Islet precursor cell (in vitro differentiated cells): Measurements from ENCODE around the gene ZNF138.
"Not testable (repeated sequence)": the region's sequence is repeated elsewhere in the genome, so short reads cannot be mapped to it uniquely, and the experiment has no call there.

ENCODE experiments used
- DNase-seq: peaks from one replicate; pipeline ENCODE4 v3.0.0-alpha.2; 2018

Gene ZNF138

DNA sequence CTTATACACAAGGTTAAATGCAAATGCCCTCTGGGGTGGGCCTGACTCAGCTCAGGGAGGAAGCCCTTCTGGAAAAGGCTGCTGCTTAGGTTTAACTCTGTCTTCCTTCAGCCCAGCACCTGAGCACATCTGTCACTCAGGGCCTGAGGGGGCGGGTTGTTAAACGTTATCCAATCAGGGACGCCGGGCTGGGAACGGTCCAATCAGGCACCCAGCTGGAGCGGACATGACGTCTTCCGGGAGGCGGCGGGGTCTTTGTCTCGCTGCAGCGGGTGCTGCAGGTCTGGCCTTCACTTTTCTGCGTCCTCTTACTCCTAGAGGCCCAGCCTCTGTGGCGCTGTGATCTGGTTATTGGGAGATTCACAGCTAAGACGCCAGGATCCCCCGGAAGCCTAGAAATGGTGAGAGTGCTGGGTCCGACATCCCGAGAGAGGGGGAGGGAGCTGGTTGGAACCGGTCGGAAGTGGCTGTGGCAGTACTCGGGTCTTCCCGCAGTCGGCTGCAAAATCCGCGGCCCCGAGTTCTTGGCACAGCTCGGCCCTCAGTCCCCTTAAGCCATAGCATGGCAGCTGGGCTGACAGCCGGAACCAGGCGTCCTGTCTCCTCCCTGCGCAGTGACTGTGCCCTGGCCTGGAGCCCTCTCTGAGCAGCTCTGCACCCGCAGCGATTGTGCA, at the start of gene ZNF138:
Gene ZNF138 (plus strand): TSS at position 258 of the 674 bp plus-strand sequence. CDS start 141 bp downstream, at position 399.
- peak; percentile 95 for DNase-seq

DNA sequence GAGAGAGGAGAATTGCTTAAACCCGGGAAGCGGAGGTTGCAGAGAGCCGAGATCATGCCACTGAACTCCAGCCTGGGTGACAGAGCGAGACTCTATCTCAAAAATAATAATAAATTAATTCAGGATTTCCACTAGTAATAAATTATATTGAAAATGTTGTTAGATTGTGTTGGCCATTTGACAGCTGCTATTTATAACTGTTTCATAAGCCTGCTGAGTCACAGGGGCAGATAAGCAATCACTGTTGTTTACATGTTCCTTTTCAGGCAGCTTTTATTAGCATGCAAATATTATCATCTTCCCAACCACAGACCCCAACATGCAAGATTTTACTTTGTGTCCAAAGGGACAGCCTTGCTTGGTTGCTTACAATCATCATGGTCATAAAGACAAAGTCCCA, 49.5 kb upstream of the ZNF138 start:
- DNase-seq, result no peak

DNA sequence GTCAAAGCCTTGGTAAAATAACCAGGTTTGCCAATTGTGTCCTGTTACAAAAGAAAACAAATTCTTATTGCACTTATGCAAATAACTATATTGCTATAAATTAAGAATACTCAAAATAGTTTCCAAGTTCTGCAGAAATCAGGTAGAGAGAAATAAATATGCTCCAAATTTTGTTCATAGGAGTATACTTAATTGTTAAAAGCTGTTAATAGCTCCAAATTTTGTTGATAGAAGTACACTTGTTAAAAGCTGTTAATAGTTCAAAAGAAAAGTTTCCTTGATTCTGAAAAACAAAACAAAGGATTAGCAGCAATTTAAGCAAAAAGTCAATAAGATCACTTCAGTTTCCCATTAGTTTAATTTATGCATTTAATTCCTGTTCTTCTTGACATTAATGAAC, 46.4 kb upstream of the ZNF138 start:
- DNase-seq, result no peak

DNA sequence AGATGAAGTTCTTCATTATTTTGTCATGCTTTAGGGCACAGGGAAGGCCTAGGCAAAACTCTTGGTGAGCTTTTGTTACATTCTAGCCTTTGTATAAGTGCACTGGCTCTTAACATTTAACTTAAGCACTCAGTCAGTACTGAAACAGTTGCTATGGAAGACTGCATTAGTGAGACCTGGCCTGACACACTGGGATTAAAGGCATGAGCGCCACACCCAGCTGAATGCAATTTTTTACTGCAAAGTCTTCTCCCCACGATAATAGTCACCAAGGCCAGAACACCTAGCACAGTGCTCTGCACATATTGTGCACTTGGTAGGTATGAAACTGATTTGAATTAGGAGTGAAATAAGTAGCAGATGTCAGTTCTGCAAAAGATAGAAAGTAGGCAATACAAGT, 41.2 kb upstream of the ZNF138 start:
- DNase-seq, result no peak

DNA sequence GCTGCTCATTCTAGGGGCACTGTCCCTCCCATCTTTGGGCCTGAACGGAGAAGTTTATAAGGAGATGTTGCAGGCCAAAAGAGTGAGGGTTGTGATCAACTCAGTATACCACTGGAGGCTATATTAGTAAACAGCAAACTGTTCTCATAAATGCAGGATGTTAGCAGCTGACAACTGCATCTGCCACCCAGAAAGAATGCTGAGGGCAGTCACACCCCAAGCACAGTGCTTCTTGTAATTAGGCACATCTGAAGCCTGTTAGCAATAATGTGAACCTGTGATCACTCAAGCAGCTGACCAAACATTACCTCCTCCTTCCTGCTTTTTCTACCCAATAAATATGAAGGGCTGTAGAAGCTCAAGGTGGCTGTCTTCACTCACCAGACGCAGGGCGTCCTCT, 38.4 kb upstream of the ZNF138 start:
- no peak for DNase-seq

DNA sequence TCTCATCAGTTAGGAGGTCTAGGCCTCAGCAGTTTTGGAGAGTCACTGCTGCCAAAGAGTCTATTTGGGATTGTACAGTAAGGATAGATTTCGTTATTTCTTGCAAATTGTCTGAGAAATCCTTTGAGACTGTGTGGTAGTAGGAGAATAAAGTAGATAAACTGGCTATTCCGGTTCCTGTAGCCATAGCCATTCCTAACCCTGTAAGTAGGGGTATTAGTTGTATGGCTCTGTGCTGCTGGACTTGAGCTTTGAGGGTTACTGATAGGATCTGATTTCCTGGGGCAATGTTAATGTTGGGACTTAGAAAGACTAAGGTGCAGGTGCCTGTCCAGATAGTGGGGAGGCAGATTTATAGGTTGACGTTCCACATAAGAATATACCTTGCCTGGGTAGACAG, 36.1 kb upstream of the ZNF138 start:
- DNase-seq, result no peak

DNA sequence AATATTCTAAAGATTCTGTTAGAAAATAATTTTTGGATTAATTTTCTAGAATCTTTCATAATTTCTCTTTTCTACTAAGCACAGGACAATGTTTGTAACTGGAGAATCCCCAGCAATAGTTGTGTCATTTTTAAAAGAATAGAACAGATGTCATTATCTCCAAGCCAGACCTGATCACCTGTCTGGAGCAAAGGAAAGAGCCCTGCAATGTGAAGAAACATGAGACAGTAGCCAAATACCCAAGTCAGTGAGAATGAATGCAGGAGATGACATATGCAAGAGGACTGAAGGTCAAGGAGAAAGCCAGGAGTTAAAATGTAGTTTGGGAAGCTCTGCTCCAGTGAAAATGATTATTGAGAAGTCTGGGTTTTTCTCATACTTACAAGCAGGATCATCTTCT, 25.4 kb upstream of the ZNF138 start:
- DNase-seq, result no peak

DNA sequence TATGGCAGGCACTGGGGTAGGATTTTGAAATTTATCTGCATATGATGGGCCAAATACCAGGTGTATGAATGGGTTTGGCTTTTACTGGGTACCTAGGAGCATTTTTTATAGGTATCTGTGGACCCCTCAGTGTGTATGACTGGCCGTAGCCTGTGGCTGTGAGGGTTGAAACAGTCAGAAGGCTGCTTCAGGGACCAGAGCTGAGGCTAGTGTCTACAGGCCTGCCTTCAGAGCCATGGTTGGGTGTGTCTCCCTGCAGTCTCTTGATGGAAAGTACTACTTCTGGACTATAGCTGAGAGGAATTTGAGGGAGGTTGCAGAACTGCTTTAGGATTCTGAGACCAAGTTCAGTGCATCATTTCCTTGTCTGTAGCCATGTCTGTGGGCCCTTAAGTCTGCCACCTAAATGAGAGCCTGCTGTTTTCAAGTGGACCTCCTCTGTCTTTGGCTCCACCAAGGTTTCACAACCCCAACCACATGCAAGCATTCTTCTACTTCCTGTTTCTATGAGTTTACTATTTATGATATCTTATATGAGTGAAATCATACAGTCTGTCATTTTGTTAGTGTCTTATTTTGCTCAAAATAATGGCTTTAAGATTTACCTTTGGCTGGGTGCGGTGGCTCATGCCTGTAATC, 19.9 kb upstream of the ZNF138 start:
- DNase-seq, result no peak

DNA sequence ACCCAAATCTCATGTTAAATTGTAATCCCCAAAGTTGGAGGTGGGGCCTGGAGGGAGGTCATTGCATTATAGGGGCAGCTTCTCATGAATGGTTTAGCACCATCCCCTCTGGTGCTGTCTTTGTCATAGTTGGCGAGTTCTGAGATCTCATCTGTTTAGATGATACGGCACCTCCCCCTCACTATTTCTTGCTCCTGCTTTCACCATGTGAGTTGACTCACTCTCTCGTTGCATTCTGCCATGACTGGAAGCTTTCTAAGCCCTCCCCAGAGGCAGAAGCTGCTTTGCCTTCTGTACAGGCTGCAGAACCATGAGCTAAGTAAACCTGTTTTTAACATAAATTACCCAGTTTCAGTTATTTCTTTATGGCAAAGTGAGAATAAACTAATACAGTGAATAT, 18.9 kb upstream of the ZNF138 start:
- DNase-seq, result no peak

DNA sequence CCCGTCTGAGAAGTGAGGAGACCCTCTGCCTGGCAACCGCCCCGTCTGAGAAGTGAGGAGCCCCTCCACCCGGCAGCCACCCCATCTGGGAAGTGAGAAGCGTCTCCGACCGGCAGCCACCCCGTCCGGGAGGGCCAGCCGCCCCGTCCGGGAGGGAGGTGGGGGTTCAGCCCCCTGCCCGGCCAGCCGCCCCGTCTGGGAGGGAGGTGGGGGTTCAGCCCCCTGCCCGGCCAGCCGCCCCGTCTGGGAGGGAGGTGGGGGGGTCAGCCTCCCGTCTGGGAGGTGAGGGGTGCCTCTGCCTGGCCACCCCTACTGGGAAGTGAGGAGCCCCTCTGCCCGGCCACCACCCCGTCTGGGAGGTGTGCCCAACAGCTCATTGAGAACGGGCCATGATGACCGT, 9.4 kb upstream of the ZNF138 start:
- DNase-seq, result not testable (repeated sequence)

DNA sequence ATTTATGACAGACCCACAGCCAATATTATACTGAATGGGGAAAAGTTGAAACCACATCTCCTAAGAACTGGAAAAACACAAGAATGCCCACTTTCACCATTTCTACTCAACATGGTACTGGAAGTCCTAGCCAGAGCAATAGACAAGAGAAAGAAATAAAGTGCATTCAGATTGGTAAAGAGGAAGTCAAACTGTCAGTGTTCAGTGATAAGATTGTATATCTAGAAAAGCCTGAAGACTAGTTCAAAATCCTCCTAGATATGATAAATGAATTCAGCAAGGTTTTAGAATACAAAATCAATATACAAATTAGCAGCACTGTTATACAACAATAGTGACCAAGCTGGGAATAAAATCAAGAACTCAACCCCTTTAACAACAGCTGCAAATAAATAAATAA, 6.9 kb upstream of the ZNF138 start:
- no peak for DNase-seq

DNA sequence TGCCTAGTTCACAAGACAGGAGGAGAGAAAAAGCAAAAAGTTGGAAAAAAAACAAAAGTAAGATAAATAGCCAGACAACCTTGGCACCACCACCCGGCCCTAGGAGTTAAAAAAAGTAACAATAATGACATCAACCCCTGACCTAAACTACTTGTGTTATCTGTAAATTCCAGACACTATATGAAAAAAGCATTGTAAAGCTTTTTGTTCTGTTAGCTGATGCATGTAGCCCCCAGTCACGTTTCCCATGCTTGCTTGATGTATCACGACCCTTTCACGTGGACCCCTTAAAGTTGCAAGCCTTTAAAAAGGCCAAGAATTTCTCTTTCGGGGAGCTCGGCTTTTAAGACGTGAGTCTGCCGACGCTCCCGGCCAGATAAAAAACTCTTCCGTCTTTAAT, 5.0 kb upstream of the ZNF138 start:
- not testable (repeated sequence) for DNase-seq

DNA sequence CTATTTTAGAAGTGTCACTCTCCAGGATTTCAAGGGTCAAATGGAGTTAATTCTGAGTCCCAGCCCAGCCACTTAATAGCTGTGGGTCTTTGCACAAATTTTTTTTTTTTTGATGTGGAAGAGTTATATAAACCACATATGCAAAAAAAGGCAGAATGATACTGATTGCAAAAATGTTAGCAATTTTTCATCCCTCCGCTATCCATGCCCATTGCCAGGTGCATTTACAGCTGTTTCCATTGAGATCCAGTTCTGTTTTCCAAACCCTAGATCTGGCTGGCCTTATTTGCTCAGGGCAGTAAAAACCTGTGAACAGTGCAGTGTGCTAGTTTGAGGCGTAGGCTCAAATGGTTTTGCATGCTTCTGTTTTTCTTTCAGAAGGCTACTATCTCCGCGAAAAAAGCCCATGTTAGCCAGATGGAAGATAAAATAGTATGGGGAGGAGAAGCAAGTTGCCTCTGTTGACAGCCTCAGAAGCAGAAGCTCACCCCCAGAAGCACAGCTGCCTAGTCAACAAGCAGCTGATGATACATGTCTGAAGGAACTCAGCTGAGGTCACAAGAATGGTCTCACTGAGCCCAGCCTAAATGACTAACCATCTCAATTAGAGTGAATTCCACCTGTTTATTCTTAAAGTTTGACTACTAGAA, 997 bp upstream of the ZNF138 start:
- DNase-seq, result no peak

DNA sequence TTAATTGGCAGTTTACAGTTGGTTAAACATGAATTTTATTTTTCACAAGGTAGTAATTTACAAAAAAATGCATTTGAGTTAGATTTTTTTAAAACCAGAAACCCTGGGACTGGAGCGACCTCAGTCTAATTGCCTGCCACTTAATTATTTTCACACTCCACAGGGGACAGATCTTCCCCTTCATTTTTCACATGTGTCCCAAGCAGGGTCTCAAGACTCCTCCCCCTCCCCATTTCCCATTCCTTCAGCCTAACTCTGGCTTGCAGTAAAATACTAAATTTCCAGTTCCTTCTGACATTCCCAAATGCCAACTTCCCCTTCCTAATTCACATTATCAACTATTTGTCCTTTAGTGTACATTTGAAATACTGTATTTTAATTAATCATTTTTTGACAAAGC, 948 bp downstream of the ZNF138 start:
- no peak for DNase-seq

DNA sequence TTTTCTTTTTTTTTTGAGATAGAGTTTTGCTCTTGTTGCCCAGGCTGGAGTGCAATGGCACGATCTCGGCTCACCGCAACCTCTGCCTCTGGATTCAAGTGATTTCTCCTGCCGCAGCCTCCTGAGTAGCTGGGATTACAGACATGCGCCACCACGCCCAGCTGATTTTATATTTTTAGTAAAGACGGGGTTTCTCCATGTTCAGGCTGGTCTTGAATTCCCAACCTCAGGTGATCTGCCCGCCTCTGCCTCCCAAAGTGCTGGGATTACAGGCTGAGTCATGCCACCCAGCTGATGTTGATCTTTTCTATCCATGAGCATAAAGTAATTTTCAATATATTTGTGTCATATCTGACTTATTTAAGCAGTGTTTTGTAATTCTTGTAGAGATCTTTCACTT, 4.9 kb downstream of the ZNF138 start:
- DNase-seq, result not testable (repeated sequence)

DNA sequence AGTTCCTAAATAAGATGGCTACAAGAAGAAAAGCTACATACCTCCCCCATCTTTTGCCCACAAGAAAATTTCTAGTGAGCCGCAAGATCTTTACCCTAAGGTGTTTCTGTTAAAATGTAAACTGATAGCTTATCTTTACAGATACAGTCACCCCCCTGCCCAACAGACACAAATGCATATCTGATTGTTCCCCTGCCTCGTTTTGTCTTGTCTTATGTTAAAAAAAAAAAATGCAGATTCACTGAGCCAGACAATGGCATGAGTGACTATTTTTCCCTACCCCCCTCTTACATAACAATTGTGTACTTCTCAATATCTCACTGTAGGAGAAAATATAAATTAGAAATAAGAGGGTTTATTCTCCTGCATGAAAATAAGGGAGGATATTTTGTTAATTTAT, 8.5 kb downstream of the ZNF138 start:
- no peak for DNase-seq

DNA sequence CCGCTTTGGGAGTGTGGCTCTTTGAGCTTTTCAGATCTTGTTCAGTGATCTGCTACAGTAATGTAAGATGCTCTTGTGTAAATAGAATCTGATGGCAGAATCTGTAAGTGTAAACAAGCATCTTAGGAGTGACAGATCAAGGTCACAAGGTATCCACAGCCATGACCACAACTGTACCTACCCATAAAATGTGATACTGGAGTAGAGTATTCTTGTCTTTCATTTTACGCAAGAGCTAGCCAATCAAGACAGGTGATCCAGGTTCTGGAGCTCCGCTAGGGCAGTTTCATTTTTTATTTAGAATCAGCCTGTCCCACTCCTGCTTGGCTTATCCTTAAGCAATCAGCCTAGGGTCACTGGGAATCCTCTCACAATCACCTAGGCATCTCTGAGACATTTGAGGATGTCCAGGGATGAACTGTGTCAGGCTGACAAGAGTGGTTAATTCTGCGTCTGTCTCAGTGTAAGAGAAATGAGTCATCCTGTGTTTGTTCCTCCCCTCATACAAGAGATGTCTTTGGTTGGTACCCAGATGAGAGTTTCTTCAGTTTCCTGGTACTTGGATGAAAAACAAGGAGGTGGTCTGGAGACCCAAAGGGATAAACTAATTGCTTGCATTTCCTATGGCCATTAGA, 13.6 kb downstream of the ZNF138 start:
- no peak for DNase-seq

DNA sequence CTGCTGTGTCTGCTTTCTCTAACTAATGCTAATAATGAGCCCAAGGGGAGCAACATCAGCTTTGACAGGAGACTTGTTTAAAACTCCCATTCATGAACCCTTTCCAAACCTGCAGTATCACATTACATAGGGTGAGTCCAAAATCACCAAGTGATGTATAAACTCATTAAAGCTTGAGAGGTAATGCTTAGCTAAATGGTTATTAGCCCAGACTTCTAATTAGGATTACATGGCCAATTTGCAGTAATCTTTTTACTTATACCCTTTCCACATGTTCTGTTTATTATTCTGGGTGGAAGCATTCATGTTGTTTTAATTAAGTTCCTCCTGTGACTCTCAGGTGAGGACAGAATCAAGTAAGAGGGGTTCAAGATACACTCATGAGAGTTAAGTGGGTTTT, 17.5 kb downstream of the ZNF138 start:
- no peak for DNase-seq

DNA sequence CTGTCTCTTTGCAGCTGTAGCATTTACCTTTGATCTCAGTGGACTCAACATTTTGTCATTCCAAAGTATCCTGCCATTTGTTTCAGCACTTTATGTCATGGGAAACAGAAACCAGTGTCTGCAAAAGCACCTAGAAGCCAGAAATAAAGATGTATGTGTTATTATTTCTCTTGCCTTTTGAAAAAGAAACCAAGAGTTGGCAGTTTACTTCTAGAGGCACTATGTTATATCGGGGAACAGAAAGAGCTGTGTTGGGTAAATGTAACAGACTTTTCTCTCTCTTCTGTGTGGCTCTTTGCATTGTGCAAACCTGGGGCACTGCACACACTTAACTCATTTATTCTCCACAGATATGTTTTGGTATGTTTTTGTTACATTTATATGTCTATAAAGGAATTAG, 36.7 kb downstream of the ZNF138 start:
- DNase-seq, result no peak

DNA sequence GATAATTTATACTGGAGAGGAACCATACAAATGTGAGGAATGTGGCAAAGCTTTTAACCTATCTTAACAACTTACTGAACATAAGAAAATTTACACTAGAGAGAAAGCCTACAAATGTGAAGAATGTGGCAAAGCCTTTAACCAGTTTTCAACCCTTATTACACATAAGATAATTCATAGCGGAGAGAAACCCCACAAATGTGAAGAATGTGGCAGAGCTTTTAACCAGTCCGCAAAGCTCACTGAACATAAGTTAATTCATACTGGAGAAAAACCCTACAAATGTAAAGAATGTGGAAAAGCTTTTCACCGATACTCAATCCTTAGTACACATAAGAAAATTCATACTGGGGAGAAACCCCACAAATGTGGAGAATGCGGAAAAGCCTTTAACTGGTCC, 37.9 kb downstream of the ZNF138 start:
- no peak for DNase-seq

DNA sequence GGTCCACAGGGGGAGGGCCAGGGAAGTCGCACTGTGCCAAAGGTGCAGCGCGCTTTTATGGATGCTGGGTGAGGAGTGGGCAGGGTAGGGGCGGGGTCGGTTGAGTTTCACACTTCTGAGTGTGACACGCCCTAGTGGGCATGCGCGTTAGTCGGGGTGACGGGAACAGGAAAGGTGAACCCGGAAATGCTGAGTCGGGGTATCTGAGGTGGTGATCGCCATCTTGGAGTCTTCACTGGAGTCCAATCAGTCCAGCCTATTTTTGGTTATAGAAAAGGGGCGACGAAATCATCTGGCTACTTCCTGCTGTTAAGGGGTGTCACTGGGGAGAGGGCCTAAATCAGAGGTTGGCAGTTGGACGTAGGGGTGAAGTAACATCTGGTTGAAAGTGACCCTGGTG, 40.8 kb downstream of the ZNF138 start:
- DNase-seq, result no peak

DNA sequence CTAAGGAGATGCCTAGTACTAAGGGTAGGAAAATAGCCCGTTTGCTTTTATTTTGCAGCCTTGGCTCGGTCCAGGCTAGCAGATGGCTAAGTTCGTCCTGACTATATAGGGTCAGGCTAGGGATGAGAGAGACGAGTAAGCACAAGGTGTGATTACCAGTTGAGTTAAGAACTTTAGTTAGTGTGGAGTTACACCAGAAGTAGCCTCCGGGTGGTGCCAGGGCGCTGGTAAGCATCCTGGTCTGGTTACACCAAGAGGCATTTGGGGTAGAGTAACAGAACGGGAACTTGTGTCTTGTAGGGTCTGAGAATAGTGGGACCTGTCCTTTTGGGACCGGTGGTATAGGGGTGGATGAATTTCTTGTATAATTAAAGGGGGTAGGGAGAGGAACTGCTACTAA, 41.6 kb downstream of the ZNF138 start:
- not testable (repeated sequence) for DNase-seq

DNA sequence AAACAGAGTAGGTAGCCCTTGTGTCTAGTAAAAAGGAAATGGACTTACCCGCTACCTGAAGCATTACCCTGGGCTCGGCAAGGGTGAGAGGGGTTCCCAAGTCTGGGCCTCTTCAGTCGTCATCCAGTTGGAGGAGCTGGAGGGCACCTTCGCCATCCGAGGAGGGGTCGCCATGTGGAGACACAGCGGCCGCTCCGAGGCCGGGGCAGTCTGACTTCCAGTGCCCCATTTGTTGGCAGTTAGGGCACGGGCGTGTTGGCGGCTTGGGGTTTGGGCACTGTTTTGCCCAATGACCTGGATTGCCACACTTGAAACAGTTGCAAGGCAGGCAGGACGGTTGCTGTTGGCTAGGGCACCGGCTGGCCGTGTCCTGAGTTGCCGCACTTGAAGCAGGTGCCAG, 43.8 kb downstream of the ZNF138 start:
- not testable (repeated sequence) for DNase-seq

DNA sequence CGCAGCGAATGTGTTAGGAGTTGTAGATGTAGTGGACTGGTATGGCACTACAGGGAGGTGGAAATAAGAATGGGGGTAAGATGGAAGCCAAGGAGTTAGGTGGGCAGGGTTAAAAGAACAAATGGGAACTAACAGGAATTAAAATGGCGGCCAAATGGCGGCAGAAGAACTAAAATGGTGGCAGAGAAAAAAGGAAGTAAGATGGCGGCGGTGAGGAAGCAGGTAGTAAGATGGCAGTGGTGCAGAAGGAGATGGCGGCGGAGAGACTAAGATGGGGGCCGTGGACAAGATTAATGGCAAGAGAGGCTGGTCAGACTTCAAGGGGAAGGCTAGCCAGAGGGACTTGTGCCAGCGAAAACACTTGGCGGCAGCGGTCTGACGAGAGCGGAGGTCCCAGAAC, 44.5 kb downstream of the ZNF138 start:
- DNase-seq, result no peak
